ENCODE measurements around the gene CAND1.

The CAND1 gene

DNA sequence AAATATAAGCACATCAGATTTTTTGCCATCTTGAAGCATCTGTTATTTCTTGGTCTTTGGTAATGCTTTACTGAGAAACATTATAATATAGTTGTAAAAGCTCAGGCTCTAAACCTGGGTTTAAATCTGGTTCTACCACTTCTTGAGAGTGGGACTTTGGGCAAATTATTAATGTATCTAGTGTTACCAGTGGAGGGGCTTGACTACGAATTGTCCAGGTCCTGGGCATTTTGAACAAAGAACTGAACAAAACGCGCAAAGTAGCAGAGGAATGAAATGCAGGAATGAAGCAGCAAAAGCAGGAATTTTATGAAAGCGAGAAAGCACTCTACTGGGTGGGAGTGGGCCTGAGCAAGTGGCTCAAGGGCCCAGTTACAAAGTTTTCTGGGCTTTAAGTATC lies 50.8 kb downstream of the CAND1 start:
- TF ChIP-seq POLR2AphosphoS5 (IDR thresholded peaks at IDR 0.05; ENCODE audit: low read depth, low read length) (no peak), SIN3A (IDR thresholded peaks at IDR 0.05; ENCODE audit: borderline replicate concordance, insufficient read depth, low read length) (no peak), TAF1 (IDR thresholded peaks at IDR 0.05; ENCODE audit: borderline replicate concordance, insufficient read depth, low read length) (no peak), FOXP2 (optimal IDR thresholded peaks at IDR 0.05; ENCODE audit: borderline replicate concordance, extremely low read depth, extremely low read length, insufficient read depth) (no peak)
- TF ChIP-seq, protein P1, sequence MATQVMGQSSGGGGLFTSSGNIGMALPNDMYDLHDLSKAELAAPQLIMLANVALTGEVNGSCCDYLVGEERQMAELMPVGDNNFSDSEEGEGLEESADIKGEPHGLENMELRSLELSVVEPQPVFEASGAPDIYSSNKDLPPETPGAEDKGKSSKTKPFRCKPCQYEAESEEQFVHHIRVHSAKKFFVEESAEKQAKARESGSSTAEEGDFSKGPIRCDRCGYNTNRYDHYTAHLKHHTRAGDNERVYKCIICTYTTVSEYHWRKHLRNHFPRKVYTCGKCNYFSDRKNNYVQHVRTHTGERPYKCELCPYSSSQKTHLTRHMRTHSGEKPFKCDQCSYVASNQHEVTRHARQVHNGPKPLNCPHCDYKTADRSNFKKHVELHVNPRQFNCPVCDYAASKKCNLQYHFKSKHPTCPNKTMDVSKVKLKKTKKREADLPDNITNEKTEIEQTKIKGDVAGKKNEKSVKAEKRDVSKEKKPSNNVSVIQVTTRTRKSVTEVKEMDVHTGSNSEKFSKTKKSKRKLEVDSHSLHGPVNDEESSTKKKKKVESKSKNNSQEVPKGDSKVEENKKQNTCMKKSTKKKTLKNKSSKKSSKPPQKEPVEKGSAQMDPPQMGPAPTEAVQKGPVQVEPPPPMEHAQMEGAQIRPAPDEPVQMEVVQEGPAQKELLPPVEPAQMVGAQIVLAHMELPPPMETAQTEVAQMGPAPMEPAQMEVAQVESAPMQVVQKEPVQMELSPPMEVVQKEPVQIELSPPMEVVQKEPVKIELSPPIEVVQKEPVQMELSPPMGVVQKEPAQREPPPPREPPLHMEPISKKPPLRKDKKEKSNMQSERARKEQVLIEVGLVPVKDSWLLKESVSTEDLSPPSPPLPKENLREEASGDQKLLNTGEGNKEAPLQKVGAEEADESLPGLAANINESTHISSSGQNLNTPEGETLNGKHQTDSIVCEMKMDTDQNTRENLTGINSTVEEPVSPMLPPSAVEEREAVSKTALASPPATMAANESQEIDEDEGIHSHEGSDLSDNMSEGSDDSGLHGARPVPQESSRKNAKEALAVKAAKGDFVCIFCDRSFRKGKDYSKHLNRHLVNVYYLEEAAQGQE (IDR thresholded peaks at IDR 0.05; ENCODE audit: insufficient read depth in 1 of 2, low read depth in 2 of 2, low read length in 2 of 2), result no peak

DNA sequence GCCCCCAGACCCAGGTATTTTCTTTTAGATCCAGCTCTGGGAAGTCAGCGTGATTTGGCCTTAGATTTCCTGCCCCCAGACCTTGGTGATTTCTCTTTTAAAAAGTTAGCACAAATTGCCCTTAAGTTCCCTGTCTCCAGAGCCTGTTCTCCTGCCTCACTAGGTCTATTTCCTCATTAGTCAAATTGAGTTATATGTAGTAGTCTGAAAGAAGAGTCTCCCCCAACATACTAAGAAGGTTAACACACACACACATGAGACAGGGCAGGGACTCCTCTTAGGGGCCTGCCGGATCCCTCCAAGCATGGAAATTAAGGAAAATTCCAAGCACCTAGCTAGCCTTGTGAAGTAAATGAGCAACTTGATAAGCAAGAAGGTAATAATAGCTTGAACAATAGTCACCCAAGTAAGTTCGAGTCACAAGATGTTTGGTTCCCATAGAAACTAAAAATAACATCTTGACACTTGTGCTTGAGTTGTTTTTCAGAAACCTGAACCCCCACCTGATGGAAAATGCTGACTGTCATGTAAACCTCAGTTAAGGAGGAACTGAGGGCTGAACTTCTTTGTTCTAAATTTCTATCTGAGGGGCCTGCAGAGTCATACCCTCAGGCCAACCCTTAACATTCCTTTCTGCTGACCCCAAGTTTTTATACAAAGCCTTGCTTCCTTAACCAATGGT lies 51.6 kb downstream of the CAND1 start:
- no peak for TF ChIP-seq FOXP2 (optimal IDR thresholded peaks at IDR 0.05; ENCODE audit: borderline replicate concordance, extremely low read depth, extremely low read length, insufficient read depth)
- no peak for TF ChIP-seq POLR2AphosphoS5 (IDR thresholded peaks at IDR 0.05; ENCODE audit: low read depth, low read length)
- TF ChIP-seq, protein P1 (IDR thresholded peaks at IDR 0.05; ENCODE audit: insufficient read depth in 1 of 2, low read depth in 2 of 2, low read length in 2 of 2), result no peak
- no peak for TF ChIP-seq SIN3A (IDR thresholded peaks at IDR 0.05; ENCODE audit: borderline replicate concordance, insufficient read depth, low read length)
- no peak for TF ChIP-seq TAF1 (IDR thresholded peaks at IDR 0.05; ENCODE audit: borderline replicate concordance, insufficient read depth, low read length)

DNA sequence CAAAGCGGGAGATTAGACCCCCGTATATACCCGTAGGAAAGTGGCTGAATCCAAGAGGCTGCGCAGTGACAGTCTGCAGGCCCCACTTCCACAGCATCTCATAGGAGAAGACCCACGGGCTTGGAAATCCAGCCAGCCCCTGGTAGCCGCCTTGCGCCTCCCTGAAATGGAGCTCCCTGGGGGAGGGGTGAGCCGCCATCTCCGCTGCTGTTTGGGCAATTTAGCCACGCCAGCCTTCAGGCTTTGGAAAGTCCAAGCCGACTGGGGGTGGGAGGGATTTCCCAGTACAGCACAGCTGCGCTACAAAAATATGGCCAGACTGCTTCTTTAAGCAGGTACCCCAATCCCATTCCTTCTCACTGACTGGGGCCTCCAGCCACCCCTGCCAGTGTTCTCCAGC lies 53.4 kb downstream of the CAND1 start:
- TF ChIP-seq, protein P1 (IDR thresholded peaks at IDR 0.05; ENCODE audit: insufficient read depth in 1 of 2, low read depth in 2 of 2, low read length in 2 of 2), result no peak
- no peak for TF ChIP-seq POLR2AphosphoS5 (IDR thresholded peaks at IDR 0.05; ENCODE audit: low read depth, low read length)
- no peak for TF ChIP-seq FOXP2 (optimal IDR thresholded peaks at IDR 0.05; ENCODE audit: borderline replicate concordance, extremely low read depth, extremely low read length, insufficient read depth)
- no peak for TF ChIP-seq SIN3A (IDR thresholded peaks at IDR 0.05; ENCODE audit: borderline replicate concordance, insufficient read depth, low read length)
- no peak for TF ChIP-seq TAF1 (IDR thresholded peaks at IDR 0.05; ENCODE audit: borderline replicate concordance, insufficient read depth, low read length)

DNA sequence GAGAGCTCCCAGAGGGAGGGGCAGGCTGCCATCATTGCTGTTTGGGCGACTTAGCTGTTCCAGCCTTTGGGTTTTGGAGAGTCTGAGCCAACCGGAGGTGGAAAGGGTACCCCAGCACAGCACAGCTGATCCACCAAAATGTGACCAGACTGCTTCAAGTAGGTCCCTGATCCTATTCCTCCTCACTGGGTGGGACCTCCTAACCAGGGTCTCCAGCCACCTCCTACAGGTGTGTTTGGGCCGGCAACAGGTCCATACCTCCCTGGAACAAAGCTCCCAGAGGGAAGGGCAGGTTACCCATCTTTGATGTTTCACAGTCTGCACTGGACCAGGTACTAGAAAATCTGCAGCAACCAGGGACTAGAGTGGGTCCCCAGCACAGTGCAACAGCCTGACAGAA lies 53.8 kb downstream of the CAND1 start:
- TF ChIP-seq, protein P1 (IDR thresholded peaks at IDR 0.05; ENCODE audit: insufficient read depth in 1 of 2, low read depth in 2 of 2, low read length in 2 of 2), result no peak
- TF ChIP-seq TAF1 (IDR thresholded peaks at IDR 0.05; ENCODE audit: borderline replicate concordance, insufficient read depth, low read length) (no peak), FOXP2 (optimal IDR thresholded peaks at IDR 0.05; ENCODE audit: borderline replicate concordance, extremely low read depth, extremely low read length, insufficient read depth) (no peak), POLR2AphosphoS5 (IDR thresholded peaks at IDR 0.05; ENCODE audit: low read depth, low read length) (no peak; the same call in 1 of the 2 replicates), SIN3A (IDR thresholded peaks at IDR 0.05; ENCODE audit: borderline replicate concordance, insufficient read depth, low read length) (no peak)

Data from PFSK-1 (cell line).